Stomach smooth muscle (tissue), 2 donors: ENCODE results near the gene PTGES.

Source experiments
- H3K27ac ChIP-seq: one replicate; pipeline ENCODE4 v1.7.0; 2013; ENCODE audit warnings: mild to moderate bottlenecking, low read length, inconsistent platforms
- H3K27me3 ChIP-seq, 2 donors: one replicate each; pipeline ENCODE4 v1.7.0; 2013; ENCODE audit warnings: low read length in 2 of 2; ENCODE audit not compliant: insufficient read depth in 2 of 2, control insufficient read depth in 1 of 2
- H3K36me3 ChIP-seq, 2 donors: one replicate each; pipeline ENCODE4 v1.7.0; 2013; ENCODE audit warnings: low read length in 2 of 2; ENCODE audit not compliant: control insufficient read depth in 2 of 2, insufficient read depth in 2 of 2
- H3K4me1 ChIP-seq: one replicate; pipeline ENCODE4 v1.7.0; 2013; ENCODE audit warnings: low read length; ENCODE audit not compliant: control insufficient read depth, insufficient read depth
- H3K4me3 ChIP-seq, 2 donors: one replicate each; pipeline ENCODE4 v1.7.0; 2013; ENCODE audit warnings: low read length in 2 of 2
- H3K9ac ChIP-seq, 2 donors: one replicate each; pipeline ENCODE4 v1.7.0; 2013; ENCODE audit warnings: low read length in 2 of 2, mild to moderate bottlenecking in 1 of 2
- H3K9me3 ChIP-seq, 2 donors: one replicate each; pipeline ENCODE4 v1.7.0; 2013; ENCODE audit warnings: low read length in 2 of 2; ENCODE audit not compliant: control insufficient read depth in 2 of 2
- donor health status: healthy.
- donor health status: Pancreatic carcinoma.

The PTGES gene

DNA sequence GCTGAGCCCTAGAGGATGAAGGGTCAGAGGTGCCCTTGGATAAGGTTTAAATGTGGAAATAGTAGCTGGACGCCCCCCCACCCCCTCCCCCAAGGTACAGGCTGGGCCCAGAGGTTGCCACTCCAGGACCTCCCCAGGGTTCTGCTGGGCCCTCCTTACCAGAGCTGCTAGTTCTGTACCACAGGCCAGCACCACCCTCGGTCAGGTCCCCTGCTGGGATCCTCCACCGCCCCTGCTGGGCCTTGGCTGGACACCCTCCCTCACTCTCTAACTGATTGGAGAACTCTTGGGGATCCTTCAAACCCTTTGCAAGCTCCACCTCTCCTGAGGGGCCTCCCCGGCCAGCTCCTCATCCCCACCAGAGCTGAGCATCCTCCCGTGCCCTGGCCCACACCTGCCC, 34.9 kb downstream of the PTGES start:
- peaks cover 15% of the 10 kb centered on the region for H3K4me1 ChIP-seq
- no peaks in the 10 kb centered on the region for H3K9me3 ChIP-seq
- H3K9ac ChIP-seq: no peak overlapping the region
- H3K27me3 ChIP-seq: peaks cover 0 to 7% of the 10 kb centered on the region in 2 donors
- no peaks in the 10 kb centered on the region for H3K36me3 ChIP-seq
- H3K27ac ChIP-seq: no peak overlapping the region
- no peak overlapping the region for H3K4me3 ChIP-seq

DNA sequence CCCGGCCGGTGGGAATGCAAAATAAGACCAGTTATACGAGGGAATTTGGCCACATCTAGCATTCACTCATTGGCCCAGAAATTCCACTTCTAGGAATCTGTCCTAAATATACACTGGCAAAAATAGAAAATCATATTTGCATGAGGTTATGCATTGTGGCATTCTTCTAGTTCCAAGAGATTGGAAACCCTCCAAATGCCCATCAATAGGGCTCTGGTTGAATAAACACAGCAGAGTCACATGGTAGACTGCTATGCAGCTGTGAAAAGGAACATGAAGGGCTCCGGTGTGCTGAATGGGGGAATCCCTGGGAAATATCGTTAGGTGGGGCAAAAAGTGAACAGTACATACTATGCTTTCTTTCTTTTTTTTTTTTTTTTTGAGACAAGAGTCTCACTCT, 36.8 kb downstream of the PTGES start:
- H3K4me1 ChIP-seq: peaks cover 26% of the 10 kb centered on the region
- H3K36me3 ChIP-seq: no peaks in the 10 kb centered on the region
- no peak overlapping the region for H3K4me3 ChIP-seq
- H3K9ac ChIP-seq: no peak overlapping the region
- H3K27ac ChIP-seq: no peak overlapping the region
- H3K27me3 ChIP-seq: peaks cover 0 to 3% of the 10 kb centered on the region in 2 donors
- no peaks in the 10 kb centered on the region for H3K9me3 ChIP-seq

GRCh38 chr9:129714511-129715061, 38.3 kb downstream of the PTGES start:
- Histone ChIP-seq H3K4me3 (no peak overlapping the region), H3K27ac (no peak overlapping the region), H3K4me1 (peaks cover 26% of the 10 kb centered on the region), H3K9me3 (no peaks in the 10 kb centered on the region), H3K36me3 (no peaks in the 10 kb centered on the region), H3K9ac (no peak overlapping the region), H3K27me3 (peaks cover 0 to 3% of the 10 kb centered on the region in 2 donors)

DNA sequence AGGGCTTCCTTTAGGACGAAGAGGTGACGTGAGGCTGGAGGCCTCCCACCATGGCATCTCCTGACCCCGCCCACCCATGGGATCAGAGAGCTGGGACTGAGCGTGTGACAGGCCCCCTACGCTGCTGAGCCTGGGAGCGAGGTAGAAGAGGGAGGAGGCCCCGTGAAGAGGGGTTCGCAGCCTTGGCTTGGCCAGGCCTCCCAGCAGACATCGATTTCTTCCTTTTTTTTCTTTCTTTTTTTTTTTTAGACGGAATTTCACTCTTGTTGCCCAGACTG, 39.5 kb downstream of the PTGES start:
- Histone ChIP-seq H3K36me3 (no peaks in the 10 kb centered on the region), H3K9ac (no peak overlapping the region), H3K27me3 (no peaks in the 10 kb centered on the region), H3K9me3 (no peaks in the 10 kb centered on the region), H3K4me1 (peaks cover 26% of the 10 kb centered on the region), H3K27ac (no peak overlapping the region), H3K4me3 (no peak overlapping the region)

DNA sequence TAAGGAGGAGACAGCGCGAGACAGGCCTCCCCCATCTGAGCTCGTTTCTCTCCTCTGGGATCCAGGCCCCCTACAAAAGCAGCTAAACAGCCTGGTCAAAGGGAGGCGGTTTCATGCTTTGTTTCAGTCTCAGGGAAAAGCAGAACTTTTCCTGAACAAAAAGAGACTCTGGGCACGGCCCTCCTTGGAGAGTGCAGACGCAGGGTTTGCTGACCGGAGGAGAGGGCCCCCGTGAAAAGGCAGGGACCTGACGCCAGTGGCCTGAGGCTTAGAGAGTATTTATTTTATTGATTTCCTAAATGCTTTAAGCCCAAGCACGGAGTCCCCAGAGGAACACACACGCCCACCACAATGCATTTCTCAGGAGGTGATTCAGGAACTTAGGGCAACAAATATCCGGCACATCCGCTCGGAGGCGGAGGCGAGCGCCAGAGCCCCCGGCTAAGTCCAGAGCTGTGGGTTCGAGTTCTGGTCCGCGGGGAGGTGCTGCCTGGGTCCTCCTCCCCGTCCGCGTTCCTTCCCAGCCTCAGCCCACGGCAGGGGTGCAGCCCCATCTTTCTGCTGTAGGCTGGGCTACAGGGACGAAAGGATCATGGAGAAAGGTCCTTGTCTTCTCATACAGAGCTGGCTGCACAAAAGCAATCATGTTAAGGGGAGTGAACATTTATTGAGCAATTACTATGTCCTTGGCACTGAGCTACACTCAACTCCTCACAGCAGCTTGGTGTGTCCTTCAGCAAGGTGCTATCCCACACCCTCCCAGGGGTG, 40.0 kb downstream of the PTGES start:
- Histone ChIP-seq H3K27ac (no peak overlapping the region), H3K9me3 (no peaks in the 10 kb centered on the region), H3K9ac (peak overlapping the region in 1 of 2 donors; percentile 29), H3K27me3 (no peaks in the 10 kb centered on the region), H3K4me1 (peaks cover 26% of the 10 kb centered on the region), H3K36me3 (no peaks in the 10 kb centered on the region), H3K4me3 (no peak overlapping the region)

DNA sequence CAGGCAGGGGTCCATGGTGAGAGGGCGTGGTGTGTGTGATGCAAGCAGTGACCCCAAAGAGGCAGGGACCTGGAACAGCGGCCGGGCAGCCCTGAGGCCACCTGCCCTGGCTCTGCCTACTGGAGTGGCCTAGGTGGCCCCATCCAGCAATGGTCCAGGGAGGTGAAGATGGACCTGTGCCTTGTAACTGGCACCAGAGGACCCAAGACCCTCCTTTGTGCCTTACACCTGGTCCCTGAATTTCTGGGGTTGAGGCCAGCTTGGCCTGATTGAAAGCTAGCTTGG, 42.7 kb downstream of the PTGES start:
- H3K9me3 ChIP-seq: no peaks in the 10 kb centered on the region
- H3K27ac ChIP-seq: no peak overlapping the region
- no peaks in the 10 kb centered on the region for H3K36me3 ChIP-seq
- H3K9ac ChIP-seq: no peak overlapping the region
- H3K4me1 ChIP-seq: peaks cover 15% of the 10 kb centered on the region
- no peaks in the 10 kb centered on the region for H3K27me3 ChIP-seq
- no peak overlapping the region for H3K4me3 ChIP-seq

- Histone ChIP-seq H3K4me1 (peaks cover 12% of the 10 kb centered on the region), H3K4me3 (no peak overlapping the region), H3K36me3 (no peaks in the 10 kb centered on the region), H3K9ac (no peak overlapping the region), H3K27me3 (no peaks in the 10 kb centered on the region), H3K9me3 (no peaks in the 10 kb centered on the region), H3K27ac (no peak overlapping the region)
Observed at GRCh38 chr9:129709438-129710168, 43.2 kb downstream of the PTGES start.

- H3K27me3 ChIP-seq: no peaks in the 10 kb centered on the region
- no peaks in the 10 kb centered on the region for H3K36me3 ChIP-seq
- H3K27ac ChIP-seq: no peak overlapping the region
- H3K4me1 ChIP-seq: peaks cover 20% of the 10 kb centered on the region
- no peak overlapping the region for H3K4me3 ChIP-seq
- H3K9me3 ChIP-seq: no peaks in the 10 kb centered on the region
- H3K9ac ChIP-seq: no peak overlapping the region
Observed at GRCh38 chr9:129708793-129709192, 44.0 kb downstream of the PTGES start.

- no peak overlapping the region for H3K4me3 ChIP-seq
- peak overlapping the region; percentile 76 for H3K27ac ChIP-seq
- peaks cover 24% of the 10 kb centered on the region for H3K4me1 ChIP-seq
- H3K9ac ChIP-seq: no peak overlapping the region
- H3K9me3 ChIP-seq: no peaks in the 10 kb centered on the region
- H3K36me3 ChIP-seq: no peaks in the 10 kb centered on the region
- H3K27me3 ChIP-seq: no peaks in the 10 kb centered on the region
Observed at GRCh38 chr9:129704807-129705206, 48.0 kb downstream of the PTGES start.

GRCh38 chr9:129703667-129704355, 49.0 kb downstream of the PTGES start:
- Histone ChIP-seq H3K36me3 (no peaks in the 10 kb centered on the region), H3K4me3 (peak overlapping the region in 1 of 2 donors; percentile 55), H3K4me1 (peaks cover 24% of the 10 kb centered on the region), H3K9me3 (no peaks in the 10 kb centered on the region), H3K27me3 (no peaks in the 10 kb centered on the region), H3K9ac (no peak overlapping the region), H3K27ac (peak overlapping the region; percentile 76)
